HCT116 (cell line): Measurements from ENCODE around the gene RFX3. TPM values are rescaled to one million over a fixed set of nuclear protein-coding genes. Genes with fewer than 3 reads are reported as not detected.

ENCODE experiments used
- ATAC-seq: fragments of 200-7000 bp; cut with Tn5 transposase; 2 replicates; pipeline ENCODE4 v1.9.1; 2020; ENCODE audit warnings: mild to moderate bottlenecking, moderate library complexity
- BruUV-seq: library from RNA; stranded (reverse); fragments of 400-500 nt; replicated peaks from 2 replicates; lab custom pipeline; 2021; lab: Mats Ljungman, UMichigan
- CTCF ChIA-PET: fragments of 300-600 bp; sonication (Branson Sonifier 250); formaldehyde crosslinking; loops from one replicate; lab custom pipeline; 2021; ENCODE audit warnings: antibody characterized with exemption; lab: Charles Lee
- POLR2A ChIA-PET: fragments of 300-600, 350-600 bp; sonication (Branson Sonifier 250); formaldehyde crosslinking; loops from one replicate; lab custom pipeline; 2021; ENCODE audit warnings: antibody characterized with exemption; lab: Charles Lee
- RAD21 ChIA-PET, 2 experiments: fragments of 300-600 bp; sonication (Branson Sonifier 250); formaldehyde crosslinking; loops; one replicate each; lab custom pipeline; 2023; ENCODE audit warnings: low total read pairs in 2 of 2; ENCODE audit not compliant: uncharacterized antibody in 2 of 2, unreplicated experiment in 2 of 2, low non-redundant PET in 1 of 2; lab: Charles Lee
- DNase-seq: peaks from one replicate; pipeline ENCODE4 v3.0.0-alpha.2; 2010; ENCODE audit warnings: low read depth, low spot score
- H2AFZ ChIP-seq: fragments of 200-600 bp; shearing (Covaris generic), sonication (generic); 2 replicates; pipeline ENCODE4 v1.6.1; 2017; ENCODE audit warnings: low read depth, mixed run types, mixed read lengths, antibody characterized with exemption, low read length; ENCODE audit not compliant: poor library complexity, severe bottlenecking
- H3K27ac ChIP-seq: 2 replicates; pipeline ENCODE4 v1.5.1; 2012; ENCODE audit warnings: low read depth, low read length
- H3K27me3 ChIP-seq: fragments of 200-600 bp; sonication (generic); 2 replicates; pipeline ENCODE4 v1.6.1; 2016; ENCODE audit warnings: mixed run types, low read length, mixed read lengths; ENCODE audit not compliant: insufficient read depth
- H3K36me3 ChIP-seq, 2 experiments: fragments of 200-500 bp in 1 of 2; fragments of 200-600 bp in 1 of 2; sonication (Bioruptor generic) in 1 of 2; sonication (generic) in 1 of 2; 2 replicates each; pipeline versions ENCODE4 v1.5.1 to v1.6.1; 2014 to 2016; ENCODE audit warnings: low read length in 2 of 2, inconsistent platforms in 1 of 2, mixed read lengths in 1 of 2, mixed run types in 1 of 2; ENCODE audit not compliant: insufficient read depth in 2 of 2, control insufficient read depth in 1 of 2
- H3K4me1 ChIP-seq, 2 experiments: fragments of 200-600 bp in 1 of 2; sonication (generic) in 1 of 2; 2 replicates each; pipeline versions ENCODE4 v1.5.1 to v1.6.1; 2012 to 2017; ENCODE audit warnings: low read length in 2 of 2, inconsistent platforms in 1 of 2, mild to moderate bottlenecking in 1 of 2, mixed read lengths in 1 of 2, mixed run types in 1 of 2, moderate library complexity in 1 of 2; ENCODE audit not compliant: insufficient read depth in 2 of 2, control insufficient read depth in 1 of 2
- H3K4me2 ChIP-seq: fragments of 200-600 bp; sonication (generic); 2 replicates; pipeline ENCODE4 v1.6.1; 2017; ENCODE audit warnings: mixed run types, low read length, mixed read lengths
- H3K4me3 ChIP-seq, 2 experiments: fragments of 200-600 bp in 1 of 2; sonication (generic) in 1 of 2; replicated peaks in 1 of 2; 2 replicates each; pipeline ENCODE4 v1.5.1; 2011 to 2016; ENCODE audit warnings: low read length in 2 of 2, control low read depth in 1 of 2, low read depth in 1 of 2, mild to moderate bottlenecking in 1 of 2, mixed read lengths in 1 of 2, mixed run types in 1 of 2
- H3K79me2 ChIP-seq: fragments of 200-600 bp; sonication (generic); 2 replicates; pipeline ENCODE4 v1.6.1; 2017; ENCODE audit warnings: mild to moderate bottlenecking, mixed run types, low read length, moderate library complexity, mixed read lengths; ENCODE audit not compliant: insufficient read depth
- H3K9ac ChIP-seq: fragments of 200-600 bp; sonication (generic); 2 replicates; pipeline ENCODE4 v1.6.1; 2016; ENCODE audit warnings: low read length, mixed read lengths
- H3K9me2 ChIP-seq: fragments of 200-600 bp; sonication (generic), shearing (Covaris generic); 2 replicates; pipeline ENCODE4 v1.6.1; 2017; ENCODE audit warnings: mixed run types, mild to moderate bottlenecking, moderate library complexity; ENCODE audit not compliant: insufficient read depth
- H3K9me3 ChIP-seq, 2 experiments: fragments of 200-500 bp in 1 of 2; fragments of 200-600 bp in 1 of 2; sonication (Bioruptor generic) in 1 of 2; sonication (generic) in 1 of 2; 2 replicates each; pipeline ENCODE4 v1.6.1; 2014 to 2017; ENCODE audit warnings: low read length in 2 of 2, mixed read lengths in 2 of 2, inconsistent platforms in 1 of 2, low read depth in 1 of 2, mild to moderate bottlenecking in 1 of 2, mixed run types in 1 of 2, moderate library complexity in 1 of 2; ENCODE audit not compliant: control insufficient read depth in 1 of 2, insufficient read depth in 1 of 2
- H4K20me1 ChIP-seq: fragments of 200-600 bp; sonication (generic), shearing (Covaris generic); 2 replicates; pipeline ENCODE4 v1.6.1; 2017; ENCODE audit warnings: mixed run types, mild to moderate bottlenecking, moderate library complexity; ENCODE audit not compliant: insufficient read depth
- ATF3 ChIP-seq: IDR thresholded peaks from 2 replicates; pipeline ENCODE4 v1.6.1; 2012
- CBX3 ChIP-seq: IDR thresholded peaks from 2 replicates; pipeline ENCODE4 v1.6.1; 2012; ENCODE audit warnings: low read depth
- CEBPB ChIP-seq: IDR thresholded peaks from 2 replicates; pipeline ENCODE4 v1.6.1; 2012; ENCODE audit warnings: low read depth
- CTCF ChIP-seq, 3 experiments: fragments of 200-600 bp in 1 of 3; sonication (generic) in 1 of 3; IDR thresholded peaks in 2 of 3; conservative IDR thresholded peaks in 1 of 3; 2 replicates each; pipeline ENCODE4 v1.5.1; 2012 to 2017; ENCODE audit warnings: low read depth in 2 of 3, low read length in 2 of 3, antibody characterized with exemption in 1 of 3, borderline replicate concordance in 1 of 3, control low read depth in 1 of 3, mild to moderate bottlenecking in 1 of 3, mixed read lengths in 1 of 3, mixed run types in 1 of 3, moderate library complexity in 1 of 3; ENCODE audit not compliant: insufficient read depth in 1 of 3
- EGR1 ChIP-seq: IDR thresholded peaks from 2 replicates; pipeline ENCODE4 v1.6.1; 2012; ENCODE audit warnings: low read depth
- JUND ChIP-seq: IDR thresholded peaks from 2 replicates; pipeline ENCODE4 v1.6.1; 2012
- POLR2A ChIP-seq: IDR thresholded peaks from 2 replicates; pipeline ENCODE4 v1.7.0; 2011; ENCODE audit warnings: borderline replicate concordance; ENCODE audit not compliant: insufficient read depth, insufficient read length; ENCODE audit errors: extremely low read depth
- RAD21 ChIP-seq: IDR thresholded peaks from 2 replicates; pipeline ENCODE4 v1.6.1; 2012; ENCODE audit warnings: low read depth, mild to moderate bottlenecking
- SIN3A ChIP-seq: IDR thresholded peaks from 2 replicates; pipeline ENCODE4 v1.6.1; 2012; ENCODE audit warnings: low read depth
- SP1 ChIP-seq: IDR thresholded peaks from 2 replicates; pipeline ENCODE4 v1.6.1; 2012; ENCODE audit warnings: low read depth
- TCF7L2 ChIP-seq: IDR thresholded peaks from 2 replicates; pipeline ENCODE4 v1.7.0; 2011; ENCODE audit warnings: borderline replicate concordance, inconsistent platforms; ENCODE audit not compliant: insufficient read depth, insufficient read length; ENCODE audit errors: extremely low read depth
- ZFX ChIP-seq: fragments of 450-650 bp; IDR thresholded peaks from 2 replicates; pipeline ENCODE4 v1.6.1; 2017
- intact Hi-C: fragments of 100-400 bp; cut with micrococcal nuclease; formaldehyde crosslinking; loops from 2 replicates; pipeline ENCODE4 v1.10.0; 2022
- total RNA-seq: library from RNA; stranded (reverse); gene quantifications from one replicate; pipeline ENCODE4 v1.2.1, GENCODE V29; 2021; ENCODE audit not compliant: unreplicated experiment
- TF ChIP-seq, protein P1 (sequence below): IDR thresholded peaks from 2 replicates; pipeline ENCODE4 v1.6.1; 2011; ENCODE audit warnings: mild to moderate bottlenecking, low read length, moderate library complexity; ENCODE audit not compliant: insufficient replicate concordance; ENCODE audit errors: extremely low read depth
- TF ChIP-seq, protein P2 (sequence below): IDR thresholded peaks from 2 replicates; pipeline ENCODE4 v1.6.1; 2012

RFX3 gene
- total RNA-seq, 1 experiment from 2014 or later = 11.8 TPM

- DNase-seq = no peak
- no peaks in the 10 kb centered on the region for H3K9me3 ChIP-seq
- H2AFZ ChIP-seq = no peak overlapping the region
- POLR2A ChIA-PET = no interaction called here
- CTCF ChIA-PET = no interaction called here
- no peaks in the 10 kb centered on the region for H4K20me1 ChIP-seq
- H3K4me3 ChIP-seq = no peak overlapping the region
- no peak overlapping the region for H3K9ac ChIP-seq
- TF ChIP-seq POLR2A (no peak), CEBPB (no peak), RAD21 (no peak), EGR1 (no peak), SIN3A (no peak), CBX3 (no peak), SP1 (no peak)
- TF ChIP-seq, protein P1, sequence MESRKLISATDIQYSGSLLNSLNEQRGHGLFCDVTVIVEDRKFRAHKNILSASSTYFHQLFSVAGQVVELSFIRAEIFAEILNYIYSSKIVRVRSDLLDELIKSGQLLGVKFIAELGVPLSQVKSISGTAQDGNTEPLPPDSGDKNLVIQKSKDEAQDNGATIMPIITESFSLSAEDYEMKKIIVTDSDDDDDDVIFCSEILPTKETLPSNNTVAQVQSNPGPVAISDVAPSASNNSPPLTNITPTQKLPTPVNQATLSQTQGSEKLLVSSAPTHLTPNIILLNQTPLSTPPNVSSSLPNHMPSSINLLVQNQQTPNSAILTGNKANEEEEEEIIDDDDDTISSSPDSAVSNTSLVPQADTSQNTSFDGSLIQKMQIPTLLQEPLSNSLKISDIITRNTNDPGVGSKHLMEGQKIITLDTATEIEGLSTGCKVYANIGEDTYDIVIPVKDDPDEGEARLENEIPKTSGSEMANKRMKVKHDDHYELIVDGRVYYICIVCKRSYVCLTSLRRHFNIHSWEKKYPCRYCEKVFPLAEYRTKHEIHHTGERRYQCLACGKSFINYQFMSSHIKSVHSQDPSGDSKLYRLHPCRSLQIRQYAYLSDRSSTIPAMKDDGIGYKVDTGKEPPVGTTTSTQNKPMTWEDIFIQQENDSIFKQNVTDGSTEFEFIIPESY = no peak
- TF ChIP-seq, protein P2, sequence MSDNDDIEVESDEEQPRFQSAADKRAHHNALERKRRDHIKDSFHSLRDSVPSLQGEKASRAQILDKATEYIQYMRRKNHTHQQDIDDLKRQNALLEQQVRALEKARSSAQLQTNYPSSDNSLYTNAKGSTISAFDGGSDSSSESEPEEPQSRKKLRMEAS = no peak
- H3K36me3 ChIP-seq = no peaks in the 10 kb centered on the region
- no peaks in the 10 kb centered on the region for H3K9me2 ChIP-seq
- no peaks in the 10 kb centered on the region for H3K4me1 ChIP-seq
- intact Hi-C loops = no loop called here
- H3K27ac ChIP-seq = no peak overlapping the region
- no peaks in the 10 kb centered on the region for H3K79me2 ChIP-seq
- no TSS peak for BruUV-seq
- RAD21 ChIA-PET = no interaction called here
- no peaks in the 10 kb centered on the region for H3K27me3 ChIP-seq
- no peak for ATAC-seq
- no peak overlapping the region for H3K4me2 ChIP-seq
Measured at GRCh38 chr9:3457175-3457574, 68.6 kb downstream of the RFX3 start.

DNA sequence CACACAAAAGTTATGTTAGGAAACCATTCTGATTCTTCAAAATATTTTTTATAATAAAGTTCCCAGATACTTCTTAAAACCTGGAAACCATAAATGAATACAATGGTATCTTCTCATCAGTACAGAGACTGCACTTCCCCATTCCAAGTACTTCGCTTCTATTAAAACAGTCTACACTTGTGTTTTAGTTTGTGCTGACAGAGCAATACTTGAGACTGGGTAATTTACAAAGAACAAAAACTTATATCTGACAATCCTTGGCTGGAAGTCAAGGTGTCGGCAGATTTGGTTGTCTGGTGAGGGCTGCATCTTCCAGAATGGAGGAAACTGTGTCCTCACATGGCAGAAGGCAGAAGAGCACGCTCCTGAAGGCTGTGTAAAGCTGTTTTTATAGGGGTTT is 70.1 kb downstream of the RFX3 start:
- Histone ChIP-seq H3K4me2 (no peak overlapping the region), H3K4me3 (no peak overlapping the region), H4K20me1 (no peaks in the 10 kb centered on the region), H3K27me3 (no peaks in the 10 kb centered on the region), H3K9me3 (no peaks in the 10 kb centered on the region), H3K9me2 (no peaks in the 10 kb centered on the region), H2AFZ (no peak overlapping the region), H3K9ac (no peak overlapping the region), H3K27ac (no peak overlapping the region), H3K79me2 (no peaks in the 10 kb centered on the region), H3K4me1 (no peaks in the 10 kb centered on the region), H3K36me3 (no peaks in the 10 kb centered on the region)
- BruUV-seq = no TSS peak
- ATAC-seq (no peak), DNase-seq (no peak)
- CTCF ChIA-PET = interaction anchor here (0.8 kb wide), 1 partner anchor 14 kb away, joined by 3 read pairs; no protein-coding TSS in a partner anchor
- intact Hi-C loops = no loop called here
- POLR2A ChIA-PET = no interaction called here
- RAD21 ChIA-PET = no interaction called here
- TF ChIP-seq TCF7L2 (no peak), JUND (no peak), CTCF (IDR thresholded peaks at IDR 0.05 in 2 of 3, conservative IDR thresholded peaks at IDR 0.05 in 1 of 3; ENCODE audit: borderline replicate concordance in 1 of 3, insufficient read depth in 1 of 3, low read depth in 2 of 3, low read length in 2 of 3) (no peak), ZFX (no peak), POLR2A (no peak), ATF3 (no peak), EGR1 (no peak)
- TF ChIP-seq, protein P1 = no peak
- TF ChIP-seq, protein P2 = no peak
